PC-9 (cell line): ENCODE measurements around the gene NOXO1. TPM values are rescaled to one million over a fixed set of nuclear protein-coding genes. Genes with fewer than 3 reads are reported as not detected.
A peak's percentile ranks its signal among the peaks of the same experiment; 100 is the strongest.

Experiments
- BruUV-seq: library from RNA; stranded (reverse); fragments of 400-500 nt; replicated peaks from 2 replicates; lab custom pipeline; 2021; lab: Mats Ljungman, UMichigan
- CTCF ChIA-PET: fragments of 300-600 bp; sonication (Branson Sonifier 250); formaldehyde crosslinking; loops from one replicate; lab custom pipeline; 2022; ENCODE audit warnings: antibody characterized with exemption; lab: Charles Lee
- POLR2A ChIA-PET: fragments of 300-600 bp; sonication (Branson Sonifier 250); formaldehyde crosslinking; loops from one replicate; lab custom pipeline; 2022; ENCODE audit warnings: antibody characterized with exemption; ENCODE audit not compliant: unreplicated experiment; lab: Charles Lee
- DNase-seq, 2 experiments: peaks; one replicate each; pipeline versions ENCODE4 v3.0.0 to v3.0.0-alpha.2; 2015 to 2022; ENCODE audit warnings: mixed read lengths in 1 of 2
- H2AFZ ChIP-seq: fragments of 200-600 bp; sonication (generic); 2 replicates; pipeline ENCODE4 v1.8.1; 2017; ENCODE audit warnings: antibody characterized with exemption
- H3F3A ChIP-seq: fragments of 200-600 bp; sonication (generic); 2 replicates; pipeline ENCODE4 v1.8.1; 2017; ENCODE audit warnings: antibody characterized with exemption, mild to moderate bottlenecking, low read depth; ENCODE audit not compliant: insufficient read depth
- H3K27ac ChIP-seq: fragments of 200-600 bp; sonication (generic); 2 replicates; pipeline ENCODE4 v1.6.1; 2016; ENCODE audit warnings: mixed run types
- H3K27me3 ChIP-seq: fragments of 200-600 bp; sonication (generic); 2 replicates; pipeline ENCODE4 v1.6.1; 2016; ENCODE audit warnings: low read depth, mixed run types; ENCODE audit not compliant: insufficient read depth
- H3K36me3 ChIP-seq: fragments of 200-600 bp; sonication (generic); 2 replicates; pipeline ENCODE4 v1.6.1; 2016; ENCODE audit warnings: low read depth, mixed run types
- H3K4me1 ChIP-seq: fragments of 200-600 bp; sonication (generic); replicated peaks from 2 replicates; pipeline ENCODE4 v1.6.1; 2016; ENCODE audit warnings: mixed run types; ENCODE audit not compliant: insufficient read depth
- H3K4me2 ChIP-seq: fragments of 200-600 bp; sonication (generic); 2 replicates; pipeline ENCODE4 v1.6.1; 2017; ENCODE audit warnings: mixed run types
- H3K4me3 ChIP-seq: fragments of 200-600 bp; sonication (generic); 2 replicates; pipeline ENCODE4 v1.6.1; 2016; ENCODE audit warnings: mixed run types
- H3K79me2 ChIP-seq: fragments of 200-600 bp; sonication (generic); 2 replicates; pipeline ENCODE4 v1.6.1; 2017; ENCODE audit warnings: low read depth, mixed run types
- H3K9me2 ChIP-seq: fragments of 200-600 bp; sonication (generic); 2 replicates; pipeline ENCODE4 v1.8.1; 2017; ENCODE audit warnings: mild to moderate bottlenecking; ENCODE audit not compliant: insufficient read depth
- H3K9me3 ChIP-seq: fragments of 200-600 bp; sonication (generic); 2 replicates; pipeline ENCODE4 v1.8.1; 2016; ENCODE audit warnings: low read depth; ENCODE audit not compliant: insufficient read depth
- H4K20me1 ChIP-seq: fragments of 200-600 bp; sonication (generic); 2 replicates; pipeline ENCODE4 v1.8.1; 2017; ENCODE audit not compliant: insufficient read depth
- CTCF ChIP-seq: fragments of 200-600 bp; sonication (generic); conservative IDR thresholded peaks from 2 replicates; pipeline ENCODE4 v1.6.1; 2017; ENCODE audit warnings: mixed run types, antibody characterized with exemption, mild to moderate bottlenecking, moderate library complexity
- EZH2 ChIP-seq: fragments of 200-600 bp; sonication (generic); IDR thresholded peaks from 2 replicates; pipeline ENCODE4 v1.8.0; 2017; ENCODE audit warnings: antibody characterized with exemption, low read depth
- intact Hi-C: fragments of 100-400 bp; cut with micrococcal nuclease; formaldehyde crosslinking; loops from one replicate; pipeline ENCODE4 v1.10.0; 2022; ENCODE audit not compliant: unreplicated experiment
- total RNA-seq: library from RNA; stranded (reverse); gene quantifications from 2 replicates; pipeline ENCODE4 v1.2.3, GENCODE V29; 2021

NOXO1 gene
- total RNA-seq, 1 experiment from 2014 or later, result 11.1 TPM

- Histone ChIP-seq H4K20me1 (peaks cover 4% of the 10 kb centered on the region; the same call in 1 of the 2 replicates), H3K27me3 (no peaks in the 10 kb centered on the region), H2AFZ (0 out of 2 replicates have a peak within 1 kb of the TSS, but pooled peaks have one; percentile 22), H3K4me3 (peak within 1 kb of the TSS; percentile 58), H3F3A (peaks cover 9% of the 10 kb centered on the region; the same call in 1 of the 2 replicates), H3K79me2 (0 out of 2 replicates have a peak, but pooled peaks cover 4% of the 10 kb centered on the region), H3K4me2 (peak within 1 kb of the TSS; percentile 85), H3K4me1 (peaks cover 16% of the 10 kb centered on the region), H3K9me3 (no peaks in the 10 kb centered on the region), H3K9me2 (no peaks in the 10 kb centered on the region), H3K27ac (no peak within 1 kb of the TSS), H3K36me3 (no peaks in the 10 kb centered on the region)
- ChIA-PET CTCF (interaction anchor here (0.6 to 0.7 kb wide), 2 partner anchors 15 to 21 kb away, joined by 5 to 12 read pairs; partner anchors contain the start of gene TSC2), POLR2A (interaction anchor here (0.6 kb wide), 1 partner anchor 62 kb away, joined by 7 read pairs; the partner anchor contains the start of gene RPS2)
- no TSS peak for BruUV-seq
- DNase-seq, result peak in 1 of 2 experiments; percentile 51
- no peak for TF ChIP-seq CTCF
- no peak for TF ChIP-seq EZH2
- intact Hi-C loops, result no loop called here
These were observed 45.3 kb upstream of the NOXO1 start, which contains the start of gene NHERF2 for GRCh38 chr16:2026461-2027023. Gene NHERF2 (plus strand): TSS chr16:2026902. CDS start chr16:2027006, 104 bp downstream.

- peaks cover 4% of the 10 kb centered on the region; the same call in 1 of the 2 replicates for H4K20me1 ChIP-seq
- no peak overlapping the region for H2AFZ ChIP-seq
- peaks cover 9% of the 10 kb centered on the region; the same call in 1 of the 2 replicates for H3F3A ChIP-seq
- no peaks in the 10 kb centered on the region for H3K9me3 ChIP-seq
- intact Hi-C loops, result no loop called here
- H3K27me3 ChIP-seq, result no peaks in the 10 kb centered on the region
- no peak for DNase-seq
- peak overlapping the region; percentile 65 for H3K4me2 ChIP-seq
- ChIA-PET CTCF (interaction anchor here (1.2 kb wide), 1 partner anchor 10 kb away, joined by 5 read pairs; no protein-coding TSS in a partner anchor), POLR2A (no interaction called here)
- peaks cover 16% of the 10 kb centered on the region for H3K4me1 ChIP-seq
- no peak for TF ChIP-seq EZH2
- TF ChIP-seq CTCF, result no peak
- H3K27ac ChIP-seq, result no peak overlapping the region
- no TSS peak for BruUV-seq
- no peaks in the 10 kb centered on the region for H3K36me3 ChIP-seq
- 0 out of 2 replicates have a peak, but pooled peaks cover 4% of the 10 kb centered on the region for H3K79me2 ChIP-seq
- peak overlapping the region; percentile 34; the same call in 1 of the 2 replicates for H3K4me3 ChIP-seq
- no peaks in the 10 kb centered on the region for H3K9me2 ChIP-seq
These were observed 44.7 kb upstream of the NOXO1 start for GRCh38 chr16:2025878-2026460.

GRCh38 chr16:2025251-2025650 is 44.0 kb upstream of the NOXO1 start:
- no TSS peak for BruUV-seq
- H3K79me2 ChIP-seq, result 0 out of 2 replicates have a peak, but pooled peaks cover 4% of the 10 kb centered on the region
- no peaks in the 10 kb centered on the region for H3K9me3 ChIP-seq
- H3F3A ChIP-seq, result peaks cover 9% of the 10 kb centered on the region; the same call in 1 of the 2 replicates
- TF ChIP-seq CTCF (no peak), EZH2 (no peak)
- H2AFZ ChIP-seq, result no peak overlapping the region
- peaks cover 16% of the 10 kb centered on the region for H3K4me1 ChIP-seq
- intact Hi-C loops, result no loop called here
- DNase-seq, result no peak
- ChIA-PET POLR2A (no interaction called here), CTCF (interaction anchor here (1.2 kb wide), 1 partner anchor 9 kb away, joined by 5 read pairs; no protein-coding TSS in a partner anchor)
- H3K27ac ChIP-seq, result no peak overlapping the region
- H4K20me1 ChIP-seq, result peaks cover 4% of the 10 kb centered on the region; the same call in 1 of the 2 replicates
- H3K4me2 ChIP-seq, result no peak overlapping the region
- H3K9me2 ChIP-seq, result no peaks in the 10 kb centered on the region
- no peaks in the 10 kb centered on the region for H3K36me3 ChIP-seq
- H3K27me3 ChIP-seq, result no peaks in the 10 kb centered on the region
- H3K4me3 ChIP-seq, result no peak overlapping the region
